ENCODE measurements around the gene CASTOR1. TPM values are rescaled to one million over a fixed set of nuclear protein-coding genes. Genes with fewer than 3 reads are reported as not detected.
A peak's percentile ranks its signal among the peaks of the same experiment; 100 is the strongest.

Gene CASTOR1
- total RNA-seq, 4 donors from 2014 or later, result 1.8 to 11.6 (median 6.0) TPM

GRCh38 chr22:30239488-30240405, 49.6 kb downstream of the CASTOR1 start:
- H3K27me3 ChIP-seq, result no peaks in the 10 kb centered on the region
- no peak overlapping the region for H3K4me3 ChIP-seq
- DNase-seq, result no peak
- no peaks in the 10 kb centered on the region for H3K9me3 ChIP-seq
- H3K27ac ChIP-seq, result no peak overlapping the region
- peaks cover 0 to 7% (median 0%) of the 10 kb centered on the region in 3 donors for H3K36me3 ChIP-seq
- H3K4me1 ChIP-seq, result peaks cover 0 to 8% (median 0%) of the 10 kb centered on the region in 4 donors
- no peak for TF ChIP-seq POLR2A (IDR thresholded peaks at IDR 0.05)
- TF ChIP-seq, protein P1, sequence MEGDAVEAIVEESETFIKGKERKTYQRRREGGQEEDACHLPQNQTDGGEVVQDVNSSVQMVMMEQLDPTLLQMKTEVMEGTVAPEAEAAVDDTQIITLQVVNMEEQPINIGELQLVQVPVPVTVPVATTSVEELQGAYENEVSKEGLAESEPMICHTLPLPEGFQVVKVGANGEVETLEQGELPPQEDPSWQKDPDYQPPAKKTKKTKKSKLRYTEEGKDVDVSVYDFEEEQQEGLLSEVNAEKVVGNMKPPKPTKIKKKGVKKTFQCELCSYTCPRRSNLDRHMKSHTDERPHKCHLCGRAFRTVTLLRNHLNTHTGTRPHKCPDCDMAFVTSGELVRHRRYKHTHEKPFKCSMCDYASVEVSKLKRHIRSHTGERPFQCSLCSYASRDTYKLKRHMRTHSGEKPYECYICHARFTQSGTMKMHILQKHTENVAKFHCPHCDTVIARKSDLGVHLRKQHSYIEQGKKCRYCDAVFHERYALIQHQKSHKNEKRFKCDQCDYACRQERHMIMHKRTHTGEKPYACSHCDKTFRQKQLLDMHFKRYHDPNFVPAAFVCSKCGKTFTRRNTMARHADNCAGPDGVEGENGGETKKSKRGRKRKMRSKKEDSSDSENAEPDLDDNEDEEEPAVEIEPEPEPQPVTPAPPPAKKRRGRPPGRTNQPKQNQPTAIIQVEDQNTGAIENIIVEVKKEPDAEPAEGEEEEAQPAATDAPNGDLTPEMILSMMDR (IDR thresholded peaks at IDR 0.05), result no peak

- Histone ChIP-seq H3K4me3 (no peak overlapping the region), H3K27me3 (no peaks in the 10 kb centered on the region), H3K27ac (no peak overlapping the region), H3K36me3 (peaks cover 0 to 7% (median 0%) of the 10 kb centered on the region in 3 donors), H3K9me3 (no peaks in the 10 kb centered on the region), H3K4me1 (peaks cover 0 to 8% (median 0%) of the 10 kb centered on the region in 4 donors)
- DNase-seq, result peak in 1 of 3 donors; percentile 67
- TF ChIP-seq POLR2A (IDR thresholded peaks at IDR 0.05), result no peak
- TF ChIP-seq, protein P1 (IDR thresholded peaks at IDR 0.05), result no peak
Measured at GRCh38 chr22:30238661-30239487, 50.4 kb downstream of the CASTOR1 start.

DNA sequence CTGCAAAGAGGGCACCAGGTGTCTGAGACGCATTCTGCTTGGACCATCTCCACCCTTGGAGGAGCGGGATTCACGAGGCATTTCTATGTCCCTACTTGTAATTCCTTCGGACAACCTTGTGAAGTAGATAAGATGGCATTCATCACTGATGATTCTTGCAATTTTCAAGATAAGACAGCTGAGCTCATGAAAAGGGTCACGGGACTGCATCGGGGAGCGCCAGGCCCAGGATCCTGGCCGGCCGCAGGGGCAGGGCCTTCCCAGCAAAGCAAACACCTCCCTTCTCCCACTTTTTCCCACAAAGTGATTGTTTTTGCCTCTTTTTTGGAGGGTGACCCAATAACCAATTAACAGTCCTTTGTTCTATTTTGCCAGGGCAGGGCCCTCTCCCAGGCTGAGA, 51.2 kb downstream of the CASTOR1 start:
- no peak overlapping the region for H3K4me3 ChIP-seq
- no peaks in the 10 kb centered on the region for H3K9me3 ChIP-seq
- TF ChIP-seq POLR2A (IDR thresholded peaks at IDR 0.05), result no peak
- TF ChIP-seq, protein P1 (IDR thresholded peaks at IDR 0.05), result no peak
- peaks cover 0 to 8% (median 0%) of the 10 kb centered on the region in 4 donors for H3K4me1 ChIP-seq
- H3K36me3 ChIP-seq, result peaks cover 0 to 7% (median 0%) of the 10 kb centered on the region in 3 donors
- H3K27me3 ChIP-seq, result no peaks in the 10 kb centered on the region
- H3K27ac ChIP-seq, result no peak overlapping the region
- DNase-seq, result no peak

DNA sequence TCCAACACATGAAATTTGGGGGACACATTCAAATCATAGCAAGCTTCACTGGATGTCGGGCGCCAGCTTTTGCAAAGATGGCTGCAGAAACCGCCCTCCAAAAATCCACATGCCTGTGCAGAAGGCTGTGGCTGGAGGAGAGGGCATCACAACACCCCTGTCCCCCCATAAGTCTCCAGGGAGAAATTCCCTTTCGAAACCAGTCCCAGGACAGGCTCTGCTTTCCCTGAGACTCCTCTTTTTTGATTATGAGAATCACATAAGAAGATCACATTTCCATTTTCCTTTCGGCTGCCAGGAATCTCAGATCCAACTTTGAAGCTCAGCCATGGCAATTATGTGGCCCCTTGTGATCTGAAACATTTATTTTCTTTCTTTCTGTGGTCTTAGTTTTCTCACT, 52.4 kb downstream of the CASTOR1 start:
- Histone ChIP-seq H3K9me3 (no peaks in the 10 kb centered on the region), H3K27me3 (no peaks in the 10 kb centered on the region), H3K36me3 (peaks cover 0 to 2% (median 0%) of the 10 kb centered on the region in 3 donors), H3K27ac (no peak overlapping the region), H3K4me1 (peaks cover 0 to 8% (median 0%) of the 10 kb centered on the region in 4 donors), H3K4me3 (no peak overlapping the region)
- no peak for TF ChIP-seq POLR2A (IDR thresholded peaks at IDR 0.05)
- TF ChIP-seq, protein P1 (IDR thresholded peaks at IDR 0.05), result no peak
- no peak for DNase-seq

- Histone ChIP-seq H3K4me3 (no peak overlapping the region), H3K9me3 (no peaks in the 10 kb centered on the region), H3K36me3 (no peaks in the 10 kb centered on the region), H3K4me1 (peaks cover 0 to 8% (median 0%) of the 10 kb centered on the region in 4 donors), H3K27me3 (no peaks in the 10 kb centered on the region), H3K27ac (no peak overlapping the region)
- no peak for TF ChIP-seq POLR2A (IDR thresholded peaks at IDR 0.05)
- TF ChIP-seq, protein P1 (IDR thresholded peaks at IDR 0.05), result no peak
- DNase-seq, result no peak
Measured at GRCh38 chr22:30235687-30236170, 53.6 kb downstream of the CASTOR1 start.

All from Peyer's patch (tissue), 4 donors.